Islet precursor cell (in vitro differentiated cells): ENCODE data around the gene FCGR3A.

Source experiments
- DNase-seq: peaks from one replicate; pipeline ENCODE4 v3.0.0-alpha.2; 2018

The FCGR3A gene

GRCh38 chr1:161499099-161500039, 50.2 kb downstream of the FCGR3A start:
- DNase-seq, result no peak

GRCh38 chr1:161498646-161499045, 51.0 kb downstream of the FCGR3A start:
- DNase-seq, result no peak

GRCh38 chr1:161497961-161498360, 51.7 kb downstream of the FCGR3A start:
- no peak for DNase-seq

GRCh38 chr1:161495490-161495889, 54.1 kb downstream of the FCGR3A start:
- DNase-seq, result no peak

- no peak for DNase-seq
Observed at GRCh38 chr1:161494091-161494735, 55.4 kb downstream of the FCGR3A start.

GRCh38 chr1:161492827-161493226, 56.8 kb downstream of the FCGR3A start:
- DNase-seq, result no peak
